NCI-H1436 treated with DMSO at 0.1 percent for 48 hours (cell line): Measurements from ENCODE around the gene ORM2.

Source experiments
- DNase-seq: peaks from one replicate; lab custom pipeline; 2025; lab: John Stamatoyannopoulos, UW

Gene ORM2

GRCh38 chr9:114371343-114371944, 41.8 kb downstream of the ORM2 start:
- no peak for DNase-seq

- DNase-seq = no peak
Observed at GRCh38 chr9:114371973-114372917, 42.6 kb downstream of the ORM2 start.

- DNase-seq = no peak
Observed at GRCh38 chr9:114372921-114373448, 43.3 kb downstream of the ORM2 start.

GRCh38 chr9:114373960-114374730, 44.5 kb downstream of the ORM2 start:
- DNase-seq = no peak

GRCh38 chr9:114374936-114375335, 45.3 kb downstream of the ORM2 start:
- DNase-seq = no peak

GRCh38 chr9:114375386-114376175, 45.9 kb downstream of the ORM2 start:
- DNase-seq = no peak

- DNase-seq = no peak
Observed at GRCh38 chr9:114376586-114377445, 47.1 kb downstream of the ORM2 start.

- no peak for DNase-seq
Observed at GRCh38 chr9:114378016-114378415, 48.3 kb downstream of the ORM2 start.

GRCh38 chr9:114378883-114379282, 49.2 kb downstream of the ORM2 start:
- no peak for DNase-seq
